Epithelial cell of proximal tubule (primary cell): ENCODE results near the gene REPS1. TPM values are rescaled to one million over a fixed set of nuclear protein-coding genes. Genes with fewer than 3 reads are reported as not detected.
"Not testable (repeated sequence)": the region's sequence is repeated elsewhere in the genome, so short reads cannot be mapped to it uniquely, and the experiment has no call there.

ENCODE experiments used
- DNase-seq: peaks from one replicate; pipeline ENCODE4 v3.0.0-alpha.2; 2011; ENCODE audit warnings: low read depth
- H3K4me3 ChIP-seq: 2 replicates; pipeline ENCODE4 v1.5.1; 2011; ENCODE audit warnings: low read depth, mild to moderate bottlenecking, low read length
- CTCF ChIP-seq: conservative IDR thresholded peaks from 2 replicates; pipeline ENCODE4 v1.5.1; 2012; ENCODE audit warnings: low read depth, mild to moderate bottlenecking, low read length
- total RNA-seq: library from RNA; depleted of rRNA; stranded (reverse); fragments of >200 nt; gene quantifications from 2 replicates; pipeline ENCODE4 v1.2.3, GENCODE V29; 2015

REPS1 gene
- total RNA-seq, 1 donor from 2014 or later = 26.8 TPM

GRCh38 chr6:139003751-139004150 lies 15.7 kb upstream of the REPS1 start:
- TF ChIP-seq CTCF = no peak
- H3K4me3 ChIP-seq = no peak overlapping the region
- DNase-seq = no peak

- no peak for TF ChIP-seq CTCF
- H3K4me3 ChIP-seq = no peak overlapping the region
- DNase-seq = no peak
Observed at GRCh38 chr6:138999949-139000725, 12.1 kb upstream of the REPS1 start.

GRCh38 chr6:138997136-138997535 lies 9.1 kb upstream of the REPS1 start:
- no peak for DNase-seq
- no peak overlapping the region for H3K4me3 ChIP-seq
- no peak for TF ChIP-seq CTCF

GRCh38 chr6:138996524-138996923 lies 8.5 kb upstream of the REPS1 start:
- no peak for TF ChIP-seq CTCF
- no peak for DNase-seq
- no peak overlapping the region for H3K4me3 ChIP-seq

DNA sequence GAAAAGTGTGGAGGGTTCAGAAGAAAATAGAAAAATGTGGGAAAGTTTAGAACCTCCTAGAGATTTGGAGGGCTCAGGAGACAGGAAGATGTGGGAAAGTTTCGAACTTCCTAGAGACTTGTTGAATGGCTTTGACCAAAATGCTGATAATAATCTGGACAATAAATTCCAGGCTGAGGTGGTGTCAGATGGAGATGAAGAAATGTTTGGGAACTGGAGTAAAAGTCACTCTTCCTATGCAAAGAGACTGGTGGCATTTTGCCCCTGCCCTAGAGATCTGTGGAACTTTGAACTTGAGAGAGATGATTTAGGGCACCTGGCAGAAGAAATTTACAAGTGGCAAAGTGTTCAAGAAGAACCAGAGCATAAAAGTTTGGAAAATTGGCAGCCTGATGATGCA lies 5.4 kb upstream of the REPS1 start:
- not testable (repeated sequence) for H3K4me3 ChIP-seq, DNase-seq

- not testable (repeated sequence) for DNase-seq, H3K4me3 ChIP-seq
Observed at GRCh38 chr6:138992965-138993364, 4.9 kb upstream of the REPS1 start.

DNA sequence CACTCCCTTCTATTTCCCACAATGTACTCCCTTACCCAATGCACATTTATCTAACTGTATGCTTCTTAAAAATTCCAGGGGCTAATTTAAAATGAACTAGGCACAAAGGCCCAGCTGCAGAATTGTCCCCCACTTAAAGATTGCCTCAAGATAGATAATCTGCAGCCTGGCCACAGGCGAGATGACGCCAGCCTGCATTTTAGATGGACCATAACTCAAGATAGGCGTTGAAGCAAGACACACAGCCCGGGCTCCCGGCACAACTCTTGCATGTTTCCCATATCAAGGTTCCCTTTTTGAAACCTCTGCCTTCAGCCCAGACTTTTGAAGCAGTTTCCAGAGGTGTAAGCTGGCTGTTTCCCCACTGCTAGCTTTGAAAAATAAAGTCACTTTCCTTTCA lies 3.2 kb upstream of the REPS1 start:
- no peak overlapping the region for H3K4me3 ChIP-seq
- TF ChIP-seq CTCF = no peak
- no peak for DNase-seq
